HG03354 (cell line): ENCODE results near the gene PRRG4.
"Not testable (repeated sequence)": the region's sequence is repeated elsewhere in the genome, so short reads cannot be mapped to it uniquely, and the experiment has no call there.

Experiments
- ATAC-seq: cut with Tn5 transposase; IDR thresholded peaks from one replicate; pipeline ENCODE4 v1.9.1; 2021; ENCODE audit warnings: mild to moderate bottlenecking; ENCODE audit not compliant: unreplicated experiment, poor library complexity, severe bottlenecking

PRRG4 gene

GRCh38 chr11:32829157-32829679 is 509 bp upstream of the PRRG4 start:
- ATAC-seq = peak; percentile 52

DNA sequence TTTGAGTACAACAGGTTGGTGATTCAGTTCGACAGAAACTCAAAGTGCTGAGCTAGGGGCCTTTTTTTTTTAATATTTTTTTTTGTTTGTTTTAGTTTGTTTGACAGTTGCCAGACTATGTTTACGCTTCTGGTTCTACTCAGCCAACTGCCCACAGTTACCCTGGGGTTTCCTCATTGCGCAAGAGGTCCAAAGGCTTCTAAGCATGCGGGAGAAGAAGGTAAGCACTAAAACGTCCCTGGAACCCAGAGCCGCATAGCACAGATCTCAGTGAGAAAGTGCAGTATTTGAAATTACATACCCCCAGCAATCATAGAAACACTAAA is 649 bp downstream of the PRRG4 start:
- peak; percentile 14 for ATAC-seq

DNA sequence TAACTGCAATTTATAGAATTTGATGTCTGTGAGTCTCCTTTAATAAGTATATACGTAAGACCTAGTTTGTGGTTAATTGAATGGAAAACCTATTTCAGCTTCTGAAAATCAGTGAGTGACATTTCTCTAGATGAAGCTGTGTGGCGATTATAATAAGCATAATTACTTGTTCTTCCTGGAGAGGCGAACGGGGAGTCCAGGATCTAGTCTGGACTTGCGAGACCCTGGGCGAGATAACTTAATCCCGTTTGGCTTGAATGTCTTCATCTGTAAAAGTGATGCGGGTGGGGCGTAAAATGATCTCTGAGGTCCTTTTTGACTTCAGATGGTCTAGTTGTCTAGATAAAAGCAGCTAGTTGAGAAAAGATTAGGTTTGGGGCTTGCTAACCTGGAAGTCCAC is 1.1 kb downstream of the PRRG4 start:
- no peak for ATAC-seq

DNA sequence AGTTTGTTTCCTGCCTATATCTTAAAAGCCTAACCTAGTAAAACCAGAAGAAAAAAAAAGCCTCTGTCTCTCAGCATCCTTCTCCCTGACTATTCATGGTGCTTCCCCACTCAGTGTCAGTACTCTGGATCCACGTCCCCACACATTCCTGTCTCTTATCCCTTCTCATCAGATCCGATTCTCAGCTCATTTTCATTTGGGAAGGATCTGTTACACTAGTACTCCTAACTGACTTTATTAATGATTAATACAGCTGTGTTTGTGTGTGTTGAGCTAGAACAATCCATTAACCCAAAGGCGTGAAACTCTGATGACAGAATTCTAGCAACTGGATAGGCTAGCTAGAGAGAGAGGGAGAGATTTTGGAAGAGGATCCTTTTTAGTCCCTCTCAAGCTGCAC is 1.5 kb downstream of the PRRG4 start:
- no peak for ATAC-seq

DNA sequence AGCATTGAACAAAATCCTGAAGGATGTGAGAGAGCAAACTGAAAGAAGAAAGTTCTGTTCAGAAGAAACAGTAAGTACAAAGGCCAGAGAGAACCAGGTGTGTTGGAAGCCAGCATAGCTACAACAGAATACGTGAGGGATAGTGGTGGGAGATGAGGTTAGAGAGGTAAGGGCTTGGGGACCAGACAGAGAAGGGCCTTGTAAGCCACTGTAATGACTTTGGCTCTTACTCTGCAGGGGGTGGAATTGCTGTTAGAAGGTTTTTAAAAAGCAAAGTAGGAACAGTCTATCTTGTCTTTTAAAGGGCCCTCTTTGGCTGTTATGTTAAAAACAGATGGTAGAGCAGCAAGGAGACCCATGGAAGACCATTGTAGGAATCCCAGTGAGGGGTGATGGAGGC is 4.2 kb downstream of the PRRG4 start:
- no peak for ATAC-seq

DNA sequence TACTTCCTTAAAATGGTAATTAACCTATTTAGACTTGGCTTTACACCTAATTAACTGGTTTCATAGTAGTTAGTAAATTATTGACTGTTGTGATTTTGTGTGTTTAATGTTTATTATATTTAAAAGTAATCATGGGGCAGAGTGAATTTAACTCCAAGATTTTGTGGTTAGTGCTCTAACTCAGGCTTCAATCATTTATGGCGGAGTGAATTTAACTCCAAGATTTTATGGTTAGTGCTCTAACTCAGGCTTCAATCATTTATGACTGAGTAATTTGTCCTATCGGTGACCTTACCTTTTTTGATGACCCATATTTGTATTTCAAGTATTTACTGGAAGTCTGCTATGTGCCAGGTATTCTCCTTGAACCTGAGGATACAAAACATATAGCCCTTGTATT is 7.2 kb downstream of the PRRG4 start:
- ATAC-seq = no peak

GRCh38 chr11:32838505-32839274 is 9.0 kb downstream of the PRRG4 start:
- ATAC-seq = no peak

DNA sequence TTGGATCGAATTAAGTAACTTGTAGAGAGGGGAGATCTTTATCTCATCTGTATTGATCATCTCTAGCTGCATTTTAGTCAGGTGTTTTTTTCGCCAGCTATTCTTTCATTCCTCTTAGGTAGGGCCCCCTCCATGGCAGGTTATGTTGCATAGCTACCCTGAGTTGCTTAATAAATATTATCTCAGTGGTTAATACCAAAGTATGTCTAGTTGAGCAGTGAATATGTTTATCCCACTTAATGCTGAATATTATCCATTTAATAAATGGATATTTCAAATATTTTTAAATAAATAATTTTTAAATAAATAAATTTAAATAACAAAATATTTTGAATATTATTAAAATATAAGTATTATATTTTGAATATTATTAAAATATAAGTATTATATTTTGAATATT is 9.6 kb downstream of the PRRG4 start:
- no peak for ATAC-seq

DNA sequence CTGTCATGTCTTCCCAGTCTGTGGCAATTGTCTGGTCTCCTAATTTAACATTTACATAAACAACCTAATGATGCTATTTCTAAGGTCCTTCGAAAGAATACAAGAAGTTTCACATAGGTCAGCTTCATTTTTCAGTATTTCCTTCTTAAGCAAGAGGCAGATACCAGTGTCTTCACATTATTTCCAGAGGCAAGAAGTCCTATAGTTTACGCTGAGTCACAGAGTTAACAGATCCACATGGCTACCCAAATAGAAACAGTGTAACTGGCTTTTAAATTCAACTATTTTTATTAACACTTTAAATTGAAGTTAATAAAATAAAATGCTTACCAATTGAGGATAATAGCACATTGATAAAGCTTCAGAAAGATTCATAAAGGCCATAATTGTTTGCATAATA is 10.9 kb downstream of the PRRG4 start:
- ATAC-seq = no peak

GRCh38 chr11:32843544-32843943 is 13.8 kb downstream of the PRRG4 start:
- no peak for ATAC-seq

DNA sequence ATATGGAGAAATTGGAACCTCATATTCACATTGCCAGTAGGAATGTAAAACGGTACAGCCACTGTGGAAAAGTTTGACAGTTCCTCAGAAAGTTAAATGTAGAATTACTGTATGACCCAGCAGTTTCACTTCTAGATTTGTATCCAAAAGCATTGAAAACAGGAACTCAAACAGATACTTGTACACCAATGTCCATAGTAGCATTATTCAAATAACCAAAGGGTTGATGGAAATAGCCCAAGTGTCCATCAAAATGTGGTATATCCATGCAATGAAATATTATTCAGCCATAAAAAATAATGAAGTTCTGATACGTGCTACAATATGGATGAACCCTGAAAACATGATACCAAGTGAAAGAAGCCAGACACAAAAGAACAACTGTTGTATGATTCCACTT is 17.8 kb downstream of the PRRG4 start:
- no peak for ATAC-seq

GRCh38 chr11:32849761-32850160 is 20.0 kb downstream of the PRRG4 start:
- no peak for ATAC-seq

DNA sequence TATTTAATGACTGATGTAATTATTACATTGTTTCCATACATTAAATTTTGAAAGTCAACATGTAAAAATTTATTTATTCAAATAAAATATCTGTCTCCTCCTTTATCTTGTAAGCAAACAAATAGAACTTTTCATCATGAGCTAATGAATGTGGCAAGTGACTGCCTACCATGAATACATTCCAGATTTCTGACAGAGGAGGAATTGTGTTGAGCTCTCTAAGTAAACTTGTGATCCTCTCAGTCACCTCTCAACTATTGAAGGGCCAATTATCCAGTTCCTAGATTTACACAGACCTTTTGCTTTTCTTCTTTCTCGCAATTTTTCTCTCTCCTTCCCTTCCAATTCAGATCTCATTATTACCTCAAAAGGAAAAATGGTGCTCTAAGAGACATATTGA is 21.5 kb downstream of the PRRG4 start:
- no peak for ATAC-seq

DNA sequence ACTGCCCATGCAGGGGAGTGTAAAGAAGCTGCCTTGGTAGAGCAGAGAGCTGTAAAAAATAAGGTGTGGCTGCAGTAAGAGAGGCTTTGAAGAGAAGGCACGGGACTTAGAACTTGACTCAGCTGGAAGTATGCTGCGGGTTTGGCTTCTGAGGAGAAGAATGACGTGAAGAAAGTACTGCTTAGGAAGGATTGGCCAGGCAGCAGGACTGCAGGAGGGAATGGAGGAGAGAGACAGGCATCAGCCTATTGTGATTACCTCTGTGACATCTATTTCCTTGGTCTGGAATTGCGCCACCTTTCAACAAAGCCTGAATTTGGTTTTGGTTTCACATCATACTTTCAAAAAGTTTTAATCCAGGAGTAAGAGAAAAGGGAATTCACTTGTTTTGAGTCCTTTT is 22.5 kb downstream of the PRRG4 start:
- no peak for ATAC-seq

DNA sequence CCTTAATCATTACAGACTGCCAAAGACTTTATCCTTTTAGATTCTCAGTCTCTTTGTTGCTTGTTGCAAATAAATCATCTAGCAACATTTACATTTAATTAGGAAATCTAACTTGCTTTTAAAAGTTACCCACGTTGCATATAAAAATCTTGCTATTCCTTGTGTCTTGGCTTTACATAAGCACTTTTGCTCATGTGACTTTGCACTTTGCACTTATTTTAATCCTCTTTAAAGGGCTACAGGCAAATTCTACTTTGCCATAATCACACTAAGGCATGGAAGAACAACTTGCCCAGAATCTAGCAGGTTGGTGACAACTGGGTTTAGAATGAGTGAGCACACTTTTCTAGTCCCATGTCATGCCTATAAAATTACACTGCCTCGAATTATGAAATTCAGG is 25.9 kb downstream of the PRRG4 start:
- no peak for ATAC-seq

DNA sequence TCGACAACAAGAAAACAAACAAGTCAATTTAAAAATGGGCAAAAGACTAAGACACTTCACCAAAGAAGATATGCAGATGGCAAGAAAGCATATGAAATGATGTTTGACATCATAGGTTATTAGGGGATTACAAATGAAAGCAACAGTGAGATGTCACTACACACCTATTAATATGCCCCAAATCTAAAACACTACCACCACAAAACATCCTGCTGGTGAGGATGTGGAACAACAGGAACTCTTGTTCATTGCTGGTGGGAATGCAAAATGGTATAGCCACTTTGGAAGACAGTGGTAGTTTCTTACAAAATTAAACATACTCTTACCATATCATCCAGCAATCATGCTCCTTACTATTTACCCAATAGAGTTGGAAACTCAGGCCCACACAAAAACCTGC is 29.0 kb downstream of the PRRG4 start:
- no peak for ATAC-seq

- ATAC-seq = no peak
These were observed 32.3 kb downstream of the PRRG4 start for GRCh38 chr11:32861850-32862577.

- ATAC-seq = no peak
These were observed 34.8 kb downstream of the PRRG4 start for GRCh38 chr11:32864555-32864954.

GRCh38 chr11:32868752-32869151 is 39.0 kb downstream of the PRRG4 start:
- not testable (repeated sequence) for ATAC-seq

GRCh38 chr11:32870676-32871075 is 40.9 kb downstream of the PRRG4 start:
- no peak for ATAC-seq

DNA sequence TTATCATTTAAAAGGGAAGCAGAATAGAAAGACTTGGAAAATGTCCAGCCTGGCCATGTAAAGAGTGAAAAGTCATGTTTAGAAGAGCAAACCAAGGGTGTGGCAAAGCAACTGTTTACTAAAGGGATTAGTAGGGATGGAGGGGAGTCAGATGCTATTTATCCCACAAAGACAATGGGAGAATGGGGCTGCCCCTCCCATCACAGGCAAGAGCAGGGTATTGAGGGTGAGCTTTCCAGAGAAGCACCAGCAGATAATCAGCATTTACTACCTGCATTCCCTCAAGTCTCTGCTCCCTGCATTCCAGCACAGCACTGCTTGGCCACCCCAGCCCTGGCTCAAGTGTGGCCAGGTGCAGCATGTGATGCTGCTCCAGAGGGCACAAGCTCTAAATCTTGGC is 44.4 kb downstream of the PRRG4 start:
- ATAC-seq = no peak
